ENCODE data around the gene PCSK1N. TPM values are rescaled to one million over a fixed set of nuclear protein-coding genes. Genes with fewer than 3 reads are reported as not detected.

Gene PCSK1N
- total and polyA plus RNA-seq, 2 of the 13 experiments (the other 11 are each of a cell fraction or from before 2014, with no cell fraction given) = 4.5 to 14.0 TPM

DNA sequence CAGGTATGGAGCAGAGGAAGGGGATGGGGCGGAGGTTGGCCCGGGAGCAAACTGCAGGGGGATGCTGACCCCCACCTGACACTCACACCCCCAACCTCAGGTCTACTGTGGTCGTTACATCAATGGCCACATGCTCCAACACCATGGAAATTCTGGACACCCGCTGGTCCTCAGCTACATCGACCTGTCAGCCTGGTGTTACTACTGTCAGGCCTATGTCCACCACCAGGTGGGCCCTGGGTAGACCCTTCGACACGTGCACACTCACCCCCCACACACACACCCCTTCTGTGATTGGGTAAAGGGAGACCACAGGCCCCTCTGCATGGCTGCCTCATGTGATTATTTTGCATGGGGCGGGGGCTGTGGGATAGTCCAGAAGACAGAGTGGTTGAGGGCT, 11.3 kb downstream of the PCSK1N start:
- BruUV-seq (replicated peaks) = no TSS peak
- in situ Hi-C loops (cut with HindIII; ENCODE audit: extremely low pct_ligation_motif_present, low pct_unique_long_range_greater_than_20kb) = no loop called here

More for the DNA sequence above, 11.3 kb downstream of the PCSK1N start:
- Histone ChIP-seq H3K4me2 (ENCODE audit: low read depth, low read length) (no peak overlapping the region), H4K20me1 (ENCODE audit: insufficient read depth, low read length) (no peaks in the 10 kb centered on the region), H3K4me3 (replicated peaks in 1 of 3; ENCODE audit: insufficient read depth in 1 of 3, low read depth in 2 of 3, low read length in 3 of 3) (no peak overlapping the region), H2AFZ (ENCODE audit: low read length) (no peak overlapping the region), H3K4me1 (ENCODE audit: insufficient read depth, low read length) (no peaks in the 10 kb centered on the region), H3K36me3 (replicated peaks in 1 of 2; ENCODE audit: control insufficient read depth in 1 of 2, insufficient read depth in 2 of 2, low read length in 2 of 2) (peaks cover 0 to 8% of the 10 kb centered on the region in 2 experiments; a peak in 2 of 5 replicates), H3K27me3 (ENCODE audit: control insufficient read depth in 1 of 2, insufficient read depth in 2 of 2, low read length in 2 of 2) (no peaks in the 10 kb centered on the region), H3K9ac (ENCODE audit: insufficient read depth, low read depth, low read length) (no peak overlapping the region), H3K27ac (ENCODE audit: extremely low read length, insufficient read depth, low read length) (no peak overlapping the region), H3K9me3 (ENCODE audit: low read length) (no peaks in the 10 kb centered on the region), H3K79me2 (ENCODE audit: insufficient read depth, low read length) (no peaks in the 10 kb centered on the region)
- ChIA-PET POLR2A (no interaction called here), CTCF (ENCODE audit: low intra/inter-chr PET ratio, low total read pairs) (no interaction called here)
- TF ChIP-seq ZNF615 (CRISPR knock-in tag; IDR thresholded peaks at IDR 0.05; ENCODE audit: borderline replicate concordance) (no peak), ZNF10 (CRISPR knock-in tag; IDR thresholded peaks at IDR 0.05; ENCODE audit: borderline replicate concordance, low read depth) (no peak), ZNF550 (CRISPR knock-in tag; IDR thresholded peaks at IDR 0.05; ENCODE audit: borderline replicate concordance) (no peak), ZNF510 (CRISPR knock-in tag; IDR thresholded peaks at IDR 0.05; ENCODE audit: low read depth) (no peak), ZNF224 (CRISPR knock-in tag; IDR thresholded peaks at IDR 0.05) (no peak), ZFP36L1 (CRISPR knock-in tag; IDR thresholded peaks at IDR 0.05) (no peak), SNAPC2 (CRISPR knock-in tag; IDR thresholded peaks at IDR 0.05) (no peak), ELK4 (CRISPR knock-in tag; IDR thresholded peaks at IDR 0.05; ENCODE audit: borderline replicate concordance) (no peak), ZNF296 (CRISPR knock-in tag; conservative IDR thresholded peaks at IDR 0.05) (no peak), ZKSCAN1 (IDR thresholded peaks at IDR 0.05; ENCODE audit: low read length) (no peak), KLF9 (CRISPR knock-in tag; IDR thresholded peaks at IDR 0.05; ENCODE audit: low read depth) (no peak), ZNF652 (CRISPR knock-in tag; IDR thresholded peaks at IDR 0.05; ENCODE audit: borderline replicate concordance, low read depth) (no peak), DPF2 (CRISPR knock-in tag; IDR thresholded peaks at IDR 0.05; ENCODE audit: borderline replicate concordance, low read depth) (no peak), CHD4 (IDR thresholded peaks at IDR 0.05; ENCODE audit: borderline replicate concordance, low read length) (no peak), RFX3 (CRISPR knock-in tag; IDR thresholded peaks at IDR 0.05) (no peak), HHEX (CRISPR knock-in tag; IDR thresholded peaks at IDR 0.05) (no peak), ZNF816 (CRISPR knock-in tag; IDR thresholded peaks at IDR 0.05; ENCODE audit: borderline replicate concordance) (no peak)
- TF ChIP-seq, protein P1, sequence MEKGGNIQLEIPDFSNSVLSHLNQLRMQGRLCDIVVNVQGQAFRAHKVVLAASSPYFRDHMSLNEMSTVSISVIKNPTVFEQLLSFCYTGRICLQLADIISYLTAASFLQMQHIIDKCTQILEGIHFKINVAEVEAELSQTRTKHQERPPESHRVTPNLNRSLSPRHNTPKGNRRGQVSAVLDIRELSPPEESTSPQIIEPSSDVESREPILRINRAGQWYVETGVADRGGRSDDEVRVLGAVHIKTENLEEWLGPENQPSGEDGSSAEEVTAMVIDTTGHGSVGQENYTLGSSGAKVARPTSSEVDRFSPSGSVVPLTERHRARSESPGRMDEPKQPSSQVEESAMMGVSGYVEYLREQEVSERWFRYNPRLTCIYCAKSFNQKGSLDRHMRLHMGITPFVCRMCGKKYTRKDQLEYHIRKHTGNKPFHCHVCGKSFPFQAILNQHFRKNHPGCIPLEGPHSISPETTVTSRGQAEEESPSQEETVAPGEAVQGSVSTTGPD (CRISPR knock-in tag; IDR thresholded peaks at IDR 0.05) = no peak
- TF ChIP-seq, protein P2, sequence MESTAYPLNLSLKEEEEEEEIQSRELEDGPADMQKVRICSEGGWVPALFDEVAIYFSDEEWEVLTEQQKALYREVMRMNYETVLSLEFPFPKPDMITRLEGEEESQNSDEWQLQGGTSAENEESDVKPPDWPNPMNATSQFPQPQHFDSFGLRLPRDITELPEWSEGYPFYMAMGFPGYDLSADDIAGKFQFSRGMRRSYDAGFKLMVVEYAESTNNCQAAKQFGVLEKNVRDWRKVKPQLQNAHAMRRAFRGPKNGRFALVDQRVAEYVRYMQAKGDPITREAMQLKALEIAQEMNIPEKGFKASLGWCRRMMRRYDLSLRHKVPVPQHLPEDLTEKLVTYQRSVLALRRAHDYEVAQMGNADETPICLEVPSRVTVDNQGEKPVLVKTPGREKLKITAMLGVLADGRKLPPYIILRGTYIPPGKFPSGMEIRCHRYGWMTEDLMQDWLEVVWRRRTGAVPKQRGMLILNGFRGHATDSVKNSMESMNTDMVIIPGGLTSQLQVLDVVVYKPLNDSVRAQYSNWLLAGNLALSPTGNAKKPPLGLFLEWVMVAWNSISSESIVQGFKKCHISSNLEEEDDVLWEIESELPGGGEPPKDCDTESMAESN (CRISPR knock-in tag; conservative IDR thresholded peaks at IDR 0.05) = no peak
- ATAC-seq (no peak), FAIRE-seq (no peak), DNase-seq (ENCODE audit: low spot score) (no peak)
- WGBS (ENCODE audit: low lambda C conversion rate) = no CpG with 5 or more reads among the region's 8 CpGs
- intact Hi-C loops (cut with micrococcal nuclease; ENCODE audit: unreplicated experiment) = no loop called here
